Measurements from ENCODE around the gene TRIO. TPM values are rescaled to one million over a fixed set of nuclear protein-coding genes. Genes with fewer than 3 reads are reported as not detected.

Gene TRIO
- total RNA-seq, 1 donor from 2014 or later: 223 TPM

DNA sequence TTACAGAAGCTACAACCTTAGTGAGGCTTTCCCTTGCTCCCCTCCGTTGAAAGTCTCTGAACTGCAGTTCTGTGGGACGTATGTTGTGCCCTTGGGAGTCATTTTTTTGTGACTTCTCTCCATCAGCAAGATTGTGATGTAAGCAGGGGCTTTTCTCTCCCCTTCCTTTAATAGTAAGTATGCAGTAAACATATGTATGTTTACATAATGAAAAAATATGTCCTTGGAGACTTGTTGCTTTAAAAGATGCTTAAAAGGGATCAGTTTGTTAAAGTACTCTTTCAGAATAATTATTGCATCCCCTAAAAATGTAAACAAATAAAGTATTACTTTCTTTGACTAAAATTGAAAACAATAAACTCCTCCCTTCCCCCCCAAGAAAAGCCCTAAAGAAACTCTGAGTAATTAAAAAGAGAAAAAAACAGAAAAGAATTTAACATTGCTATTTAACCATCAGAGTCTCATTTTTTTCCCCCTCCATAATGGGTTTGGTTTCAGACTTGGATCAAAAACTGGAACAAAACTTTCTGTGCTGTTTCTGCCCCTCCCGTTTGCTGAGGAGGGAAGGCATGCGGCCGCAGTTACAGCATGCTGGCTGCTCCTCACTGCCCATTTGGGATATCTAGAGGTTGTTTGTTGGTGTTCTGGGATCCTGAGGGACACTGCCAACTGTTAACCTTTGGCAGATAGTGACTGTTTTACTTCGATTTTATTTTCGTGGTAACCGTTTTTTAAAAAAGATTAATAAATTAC lies 40.2 kb downstream of the TRIO start:
- CTCF ChIA-PET: interaction anchor here (0.7 to 1.4 kb wide), 2 partner anchors 26 to 87 kb away, joined by 3 to 4 read pairs; no protein-coding TSS in a partner anchor
- TF ChIP-seq, protein P1, sequence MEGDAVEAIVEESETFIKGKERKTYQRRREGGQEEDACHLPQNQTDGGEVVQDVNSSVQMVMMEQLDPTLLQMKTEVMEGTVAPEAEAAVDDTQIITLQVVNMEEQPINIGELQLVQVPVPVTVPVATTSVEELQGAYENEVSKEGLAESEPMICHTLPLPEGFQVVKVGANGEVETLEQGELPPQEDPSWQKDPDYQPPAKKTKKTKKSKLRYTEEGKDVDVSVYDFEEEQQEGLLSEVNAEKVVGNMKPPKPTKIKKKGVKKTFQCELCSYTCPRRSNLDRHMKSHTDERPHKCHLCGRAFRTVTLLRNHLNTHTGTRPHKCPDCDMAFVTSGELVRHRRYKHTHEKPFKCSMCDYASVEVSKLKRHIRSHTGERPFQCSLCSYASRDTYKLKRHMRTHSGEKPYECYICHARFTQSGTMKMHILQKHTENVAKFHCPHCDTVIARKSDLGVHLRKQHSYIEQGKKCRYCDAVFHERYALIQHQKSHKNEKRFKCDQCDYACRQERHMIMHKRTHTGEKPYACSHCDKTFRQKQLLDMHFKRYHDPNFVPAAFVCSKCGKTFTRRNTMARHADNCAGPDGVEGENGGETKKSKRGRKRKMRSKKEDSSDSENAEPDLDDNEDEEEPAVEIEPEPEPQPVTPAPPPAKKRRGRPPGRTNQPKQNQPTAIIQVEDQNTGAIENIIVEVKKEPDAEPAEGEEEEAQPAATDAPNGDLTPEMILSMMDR (IDR thresholded peaks at IDR 0.05): no peak
- peaks cover 85% of the 10 kb centered on the region for H3K4me1 Mint-ChIP-seq
- no peaks in the 10 kb centered on the region for H3K9me3 Mint-ChIP-seq
- ATAC-seq (ENCODE audit: low read depth): no peak
- POLR2A ChIA-PET: interaction anchor here (1.2 kb wide), 1 partner anchor 16 kb away, joined by 3 read pairs; no protein-coding TSS in a partner anchor
- H3K27ac Mint-ChIP-seq: no peak overlapping the region
- intact Hi-C loops (cut with micrococcal nuclease): loop anchor here (1.0 kb wide), 1 partner anchor 9 kb away; no protein-coding TSS in a partner anchor
- no peak for DNase-seq
- no peak overlapping the region for H3K4me3 Mint-ChIP-seq
- H3K36me3 Mint-ChIP-seq (ENCODE audit: low read depth): no peaks in the 10 kb centered on the region
- H3K27me3 Mint-ChIP-seq: no peaks in the 10 kb centered on the region

DNA sequence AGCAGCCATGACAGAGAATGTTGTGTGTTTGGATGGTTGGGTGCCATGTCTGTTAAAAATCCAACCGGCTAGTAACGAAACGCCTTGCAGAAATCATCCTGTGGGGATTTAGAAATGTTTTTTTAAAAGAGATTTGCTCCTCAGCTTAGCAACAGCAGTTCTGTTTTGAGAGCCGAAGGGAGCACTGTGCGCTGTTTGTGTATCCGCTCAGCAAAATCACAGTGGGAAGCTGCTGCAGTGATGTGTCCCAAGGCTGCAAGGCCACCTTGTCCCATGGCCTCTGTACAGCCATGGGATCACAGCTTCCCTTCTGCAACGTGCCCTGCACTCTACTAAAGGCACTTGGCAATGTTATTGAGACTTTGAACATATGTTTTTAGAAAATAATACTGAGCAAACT lies 40.9 kb downstream of the TRIO start:
- no peak for ATAC-seq (ENCODE audit: low read depth)
- H3K27me3 Mint-ChIP-seq: no peaks in the 10 kb centered on the region
- ChIA-PET CTCF (no interaction called here), POLR2A (interaction anchor here (1.2 kb wide), 1 partner anchor 17 kb away, joined by 3 read pairs; no protein-coding TSS in a partner anchor)
- intact Hi-C loops (cut with micrococcal nuclease): no loop called here
- H3K27ac Mint-ChIP-seq: no peak overlapping the region
- H3K9me3 Mint-ChIP-seq: no peaks in the 10 kb centered on the region
- TF ChIP-seq, protein P1 (IDR thresholded peaks at IDR 0.05): no peak
- peaks cover 83% of the 10 kb centered on the region for H3K4me1 Mint-ChIP-seq
- DNase-seq: no peak
- H3K36me3 Mint-ChIP-seq (ENCODE audit: low read depth): no peaks in the 10 kb centered on the region
- H3K4me3 Mint-ChIP-seq: no peak overlapping the region

DNA sequence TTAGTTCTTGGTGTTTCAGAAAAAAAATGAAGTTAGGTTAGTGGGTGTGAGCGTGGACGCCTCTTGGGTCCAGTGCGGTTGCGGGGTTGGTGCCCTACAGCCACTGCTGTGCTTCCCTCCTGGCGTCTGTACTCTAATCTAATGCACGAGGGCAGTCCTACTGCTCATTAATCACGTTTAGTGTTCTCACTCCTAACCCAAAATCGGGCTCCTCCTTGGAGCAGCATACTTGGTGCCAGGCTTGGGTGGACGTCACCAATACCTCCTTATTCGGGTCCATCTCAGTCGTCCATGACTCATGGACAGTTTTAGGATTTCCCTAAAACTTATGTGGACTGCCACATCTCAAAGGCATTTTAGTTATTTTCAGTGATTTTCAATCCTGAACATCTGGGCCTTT lies 41.6 kb downstream of the TRIO start:
- H3K4me3 Mint-ChIP-seq: no peak overlapping the region
- ATAC-seq (ENCODE audit: low read depth): no peak

GRCh38 chr5:14185326-14186058 lies 42.4 kb downstream of the TRIO start:
- Mint-ChIP-seq H3K4me3 (peak overlapping the region; percentile 5), H3K27ac (peak overlapping the region; percentile 6), H3K9me3 (no peaks in the 10 kb centered on the region), H3K27me3 (no peaks in the 10 kb centered on the region), H3K4me1 (peaks cover 92% of the 10 kb centered on the region), H3K36me3 (ENCODE audit: low read depth) (no peaks in the 10 kb centered on the region)
- no peak for DNase-seq
- CTCF ChIA-PET: no interaction called here
- TF ChIP-seq, protein P1 (IDR thresholded peaks at IDR 0.05): no peak
- no peak for ATAC-seq (ENCODE audit: low read depth)
- POLR2A ChIA-PET: interaction anchor here (0.6 to 1.2 kb wide), 2 partner anchors 13 to 62 kb away, joined by 4 to 5 read pairs; no protein-coding TSS in a partner anchor
- intact Hi-C loops (cut with micrococcal nuclease): loop anchor here (1.0 kb wide), 2 partner anchors 7 to 11 kb away; no protein-coding TSS in a partner anchor

More for the DNA sequence above, 41.6 kb downstream of the TRIO start:
- peaks cover 89% of the 10 kb centered on the region for H3K4me1 Mint-ChIP-seq
- H3K27me3 Mint-ChIP-seq: no peaks in the 10 kb centered on the region
- H3K27ac Mint-ChIP-seq: no peak overlapping the region
- TF ChIP-seq, protein P1 (IDR thresholded peaks at IDR 0.05): no peak
- no peaks in the 10 kb centered on the region for H3K9me3 Mint-ChIP-seq
- intact Hi-C loops (cut with micrococcal nuclease): no loop called here
- ChIA-PET POLR2A (interaction anchor here (1.2 kb wide), 1 partner anchor 12 kb away, joined by 4 read pairs; no protein-coding TSS in a partner anchor), CTCF (no interaction called here)
- no peaks in the 10 kb centered on the region for H3K36me3 Mint-ChIP-seq (ENCODE audit: low read depth)
- no peak for DNase-seq
